GM21619 (cell line): ENCODE measurements around the gene ASB3.
A peak's percentile ranks its signal among the peaks of the same experiment; 100 is the strongest.
"Not testable (repeated sequence)": the region's sequence is repeated elsewhere in the genome, so short reads cannot be mapped to it uniquely, and the experiment has no call there.

Experiments used
- ATAC-seq: cut with Tn5 transposase; IDR thresholded peaks from one replicate; pipeline ENCODE4 v1.9.1; 2021; ENCODE audit not compliant: unreplicated experiment

Gene ASB3

GRCh38 chr2:53787614-53788289 is 999 bp upstream of the ASB3 start:
- no peak for ATAC-seq

- ATAC-seq = peak; percentile 16
Observed at GRCh38 chr2:53786352-53786704, 425 bp downstream of the ASB3 start.

- ATAC-seq = no peak
Observed at GRCh38 chr2:53785366-53785765, 1.4 kb downstream of the ASB3 start.

GRCh38 chr2:53784436-53784835 is 2.3 kb downstream of the ASB3 start:
- ATAC-seq = no peak

GRCh38 chr2:53782676-53783075 is 4.1 kb downstream of the ASB3 start:
- ATAC-seq = no peak

- no peak for ATAC-seq
Observed at GRCh38 chr2:53780056-53780455, 6.7 kb downstream of the ASB3 start.

GRCh38 chr2:53778536-53779162 is 8.1 kb downstream of the ASB3 start:
- no peak for ATAC-seq

GRCh38 chr2:53777134-53777533 is 9.6 kb downstream of the ASB3 start:
- no peak for ATAC-seq

GRCh38 chr2:53770264-53770663 is 16.5 kb downstream of the ASB3 start:
- ATAC-seq = no peak

- no peak for ATAC-seq
Observed at GRCh38 chr2:53769318-53769945, 17.3 kb downstream of the ASB3 start.

GRCh38 chr2:53768242-53768542 is 18.6 kb downstream of the ASB3 start:
- peak; percentile 43 for ATAC-seq

GRCh38 chr2:53767405-53768241 is 19.1 kb downstream of the ASB3 start, which contains the start of gene CHAC2:
Gene CHAC2, plus strand, starts transcription at chr2:53767804. Its CDS starts 83 bp downstream, at chr2:53767887.
- ATAC-seq = peak; percentile 91

- no peak for ATAC-seq
Observed at GRCh38 chr2:53765767-53766166, 21.0 kb downstream of the ASB3 start.

- not testable (repeated sequence) for ATAC-seq
Observed at GRCh38 chr2:53757206-53757605, 29.5 kb downstream of the ASB3 start.

- no peak for ATAC-seq
Observed at GRCh38 chr2:53756644-53757043, 30.1 kb downstream of the ASB3 start.

- no peak for ATAC-seq
Observed at GRCh38 chr2:53755121-53755520, 31.6 kb downstream of the ASB3 start.

- no peak for ATAC-seq
Observed at GRCh38 chr2:53753041-53753440, 33.7 kb downstream of the ASB3 start.

GRCh38 chr2:53752385-53752784 is 34.4 kb downstream of the ASB3 start:
- no peak for ATAC-seq

GRCh38 chr2:53751728-53752127 is 35.0 kb downstream of the ASB3 start:
- peak; percentile 92 for ATAC-seq

GRCh38 chr2:53750041-53750768 is 36.5 kb downstream of the ASB3 start:
- ATAC-seq = peak; percentile 27
